Right atrium auricular region (tissue), 2 donors: Measurements from ENCODE around the gene ITGA1. TPM values are rescaled to one million over a fixed set of nuclear protein-coding genes. Genes with fewer than 3 reads are reported as not detected.
A peak's percentile ranks its signal among the peaks of the same experiment; 100 is the strongest.

Experiments used
- DNase-seq: peaks from one replicate; pipeline ENCODE4 v3.0.0-alpha.2; 2019; ENCODE audit warnings: low spot score
- H3K27ac ChIP-seq, 2 donors: fragments of 200-600 bp; sonication (generic); 1 replicate in 1 of 2; 2 replicates in 1 of 2; pipeline ENCODE4 v1.5.1; 2016 to 2019
- H3K27me3 ChIP-seq, 2 donors: fragments of 200-600 bp; sonication (generic); one replicate each; pipeline versions ENCODE4 v1.5.1 to v1.6.0; 2017 to 2019
- H3K36me3 ChIP-seq: fragments of 200-600 bp; sonication (generic); one replicate; pipeline ENCODE4 v1.5.1; 2016
- H3K4me1 ChIP-seq, 2 donors: fragments of 200-600 bp; sonication (generic); one replicate each; pipeline versions ENCODE4 v1.5.1 to v1.6.0; 2017 to 2019
- H3K4me3 ChIP-seq, 2 donors: fragments of 200-600 bp; sonication (generic); 1 replicate in 1 of 2; 2 replicates in 1 of 2; pipeline ENCODE4 v1.5.1; 2017 to 2019; ENCODE audit warnings: mild to moderate bottlenecking in 1 of 2, moderate library complexity in 1 of 2
- H3K9me3 ChIP-seq, 2 donors: fragments of 200-600 bp; sonication (generic); one replicate each; pipeline ENCODE4 v1.5.1; 2019
- total RNA-seq, 2 donors: library from RNA; depleted of rRNA; stranded (reverse); fragments of >200 nt; gene quantifications; one replicate each; pipeline ENCODE4 v1.1.0, GENCODE V29; 2016
- TF ChIP-seq, protein P1 (sequence below), 2 donors: fragments of 200-600 bp; sonication (generic); IDR thresholded peaks; one replicate each; pipeline ENCODE4 v1.5.1; 2019; ENCODE audit warnings: antibody characterized with exemption in 2 of 2

ITGA1 gene
- total RNA-seq, 2 donors from 2014 or later = 13.2 to 26.8 TPM

DNA sequence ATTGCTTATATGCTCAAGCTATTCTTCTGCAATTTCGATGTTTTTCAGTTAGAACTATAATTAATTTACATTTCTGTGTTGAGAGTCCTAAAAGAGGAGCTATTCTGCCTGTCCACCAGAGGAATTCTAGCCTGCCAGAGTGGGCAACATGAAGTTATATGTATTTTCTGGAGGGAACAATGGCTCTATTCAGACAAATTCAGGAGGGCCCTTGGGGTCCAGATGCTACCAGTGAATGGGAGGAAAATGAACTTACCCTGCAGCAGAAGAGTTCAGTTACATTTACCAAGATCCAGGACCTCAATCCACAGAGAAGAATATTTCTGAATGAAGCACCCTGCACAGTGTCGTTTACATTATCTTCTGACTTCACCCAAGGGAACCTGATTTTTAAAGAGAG lies 80.7 kb downstream of the ITGA1 start:
- Histone ChIP-seq H3K27ac (no peak overlapping the region), H3K36me3 (no peaks in the 10 kb centered on the region), H3K9me3 (no peaks in the 10 kb centered on the region), H3K4me1 (peaks cover 0 to 19% of the 10 kb centered on the region in 2 donors), H3K27me3 (no peaks in the 10 kb centered on the region), H3K4me3 (no peak overlapping the region)
- no peak for DNase-seq
- TF ChIP-seq, protein P1, sequence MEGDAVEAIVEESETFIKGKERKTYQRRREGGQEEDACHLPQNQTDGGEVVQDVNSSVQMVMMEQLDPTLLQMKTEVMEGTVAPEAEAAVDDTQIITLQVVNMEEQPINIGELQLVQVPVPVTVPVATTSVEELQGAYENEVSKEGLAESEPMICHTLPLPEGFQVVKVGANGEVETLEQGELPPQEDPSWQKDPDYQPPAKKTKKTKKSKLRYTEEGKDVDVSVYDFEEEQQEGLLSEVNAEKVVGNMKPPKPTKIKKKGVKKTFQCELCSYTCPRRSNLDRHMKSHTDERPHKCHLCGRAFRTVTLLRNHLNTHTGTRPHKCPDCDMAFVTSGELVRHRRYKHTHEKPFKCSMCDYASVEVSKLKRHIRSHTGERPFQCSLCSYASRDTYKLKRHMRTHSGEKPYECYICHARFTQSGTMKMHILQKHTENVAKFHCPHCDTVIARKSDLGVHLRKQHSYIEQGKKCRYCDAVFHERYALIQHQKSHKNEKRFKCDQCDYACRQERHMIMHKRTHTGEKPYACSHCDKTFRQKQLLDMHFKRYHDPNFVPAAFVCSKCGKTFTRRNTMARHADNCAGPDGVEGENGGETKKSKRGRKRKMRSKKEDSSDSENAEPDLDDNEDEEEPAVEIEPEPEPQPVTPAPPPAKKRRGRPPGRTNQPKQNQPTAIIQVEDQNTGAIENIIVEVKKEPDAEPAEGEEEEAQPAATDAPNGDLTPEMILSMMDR (IDR thresholded peaks at IDR 0.05) = no peak

GRCh38 chr5:52869391-52869790 lies 81.7 kb downstream of the ITGA1 start:
- Histone ChIP-seq H3K4me3 (no peak overlapping the region), H3K9me3 (no peaks in the 10 kb centered on the region), H3K36me3 (no peaks in the 10 kb centered on the region), H3K27me3 (no peaks in the 10 kb centered on the region), H3K4me1 (peaks cover 0 to 9% of the 10 kb centered on the region in 2 donors), H3K27ac (no peak overlapping the region)
- DNase-seq = no peak
- TF ChIP-seq, protein P1 (IDR thresholded peaks at IDR 0.05) = no peak

DNA sequence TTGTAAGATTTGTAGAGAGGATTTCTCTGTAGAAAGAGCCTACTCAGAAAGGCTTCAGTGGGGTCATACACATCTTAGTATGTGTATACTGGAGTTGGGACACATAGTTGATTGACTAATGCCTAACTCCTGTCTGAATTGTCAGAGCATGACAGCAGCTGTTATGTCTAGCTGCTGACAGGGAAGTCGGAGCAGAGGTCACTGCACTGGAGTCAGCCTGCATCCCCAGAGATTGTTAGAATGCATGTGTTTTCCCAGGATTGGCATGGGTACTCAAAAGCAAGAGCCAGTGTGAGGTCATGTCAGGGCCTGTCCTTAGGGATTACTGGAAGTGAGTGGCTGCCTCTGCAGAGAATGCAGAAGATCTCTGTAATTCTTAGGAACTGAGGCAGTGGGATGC lies 82.7 kb downstream of the ITGA1 start:
- Histone ChIP-seq H3K4me3 (no peak overlapping the region), H3K4me1 (peaks cover 0 to 10% of the 10 kb centered on the region in 2 donors), H3K9me3 (no peaks in the 10 kb centered on the region), H3K27me3 (no peaks in the 10 kb centered on the region), H3K36me3 (no peaks in the 10 kb centered on the region), H3K27ac (peak overlapping the region in 1 of 2 donors; percentile 6)
- DNase-seq = no peak
- TF ChIP-seq, protein P1 (IDR thresholded peaks at IDR 0.05) = no peak

DNA sequence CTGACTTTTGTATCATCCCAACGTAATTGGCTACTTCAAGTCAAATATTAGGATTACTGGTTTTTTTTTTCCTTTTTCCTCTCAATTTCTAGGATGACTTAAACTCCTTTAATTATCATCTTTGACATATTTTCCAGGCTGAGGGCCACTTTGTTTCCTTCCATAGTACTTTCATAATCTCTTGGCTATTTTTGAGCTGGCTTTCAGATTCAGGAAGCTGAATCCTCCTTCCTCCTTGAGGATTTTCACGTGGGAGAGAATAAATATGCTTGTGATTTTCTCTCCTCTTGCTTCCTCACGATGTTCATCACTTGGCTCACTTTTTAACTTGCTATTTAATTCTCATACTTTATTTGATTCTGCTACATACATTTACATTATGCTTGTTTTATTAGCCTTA lies 88.1 kb downstream of the ITGA1 start:
- no peaks in the 10 kb centered on the region for H3K9me3 ChIP-seq
- H3K36me3 ChIP-seq = no peaks in the 10 kb centered on the region
- H3K4me3 ChIP-seq = no peak overlapping the region
- no peak for DNase-seq
- no peaks in the 10 kb centered on the region for H3K27me3 ChIP-seq
- peaks cover 0 to 9% of the 10 kb centered on the region in 2 donors for H3K4me1 ChIP-seq
- H3K27ac ChIP-seq = peak overlapping the region; percentile 32 to 58
- TF ChIP-seq, protein P1 (IDR thresholded peaks at IDR 0.05) = no peak

- Histone ChIP-seq H3K9me3 (no peaks in the 10 kb centered on the region), H3K27me3 (no peaks in the 10 kb centered on the region), H3K4me3 (no peak overlapping the region), H3K27ac (peak overlapping the region in 1 of 2 donors; percentile 32), H3K4me1 (peaks cover 0 to 9% of the 10 kb centered on the region in 2 donors), H3K36me3 (no peaks in the 10 kb centered on the region)
- no peak for DNase-seq
- TF ChIP-seq, protein P1 (IDR thresholded peaks at IDR 0.05) = no peak
Measured at GRCh38 chr5:52876456-52876855, 88.7 kb downstream of the ITGA1 start.

DNA sequence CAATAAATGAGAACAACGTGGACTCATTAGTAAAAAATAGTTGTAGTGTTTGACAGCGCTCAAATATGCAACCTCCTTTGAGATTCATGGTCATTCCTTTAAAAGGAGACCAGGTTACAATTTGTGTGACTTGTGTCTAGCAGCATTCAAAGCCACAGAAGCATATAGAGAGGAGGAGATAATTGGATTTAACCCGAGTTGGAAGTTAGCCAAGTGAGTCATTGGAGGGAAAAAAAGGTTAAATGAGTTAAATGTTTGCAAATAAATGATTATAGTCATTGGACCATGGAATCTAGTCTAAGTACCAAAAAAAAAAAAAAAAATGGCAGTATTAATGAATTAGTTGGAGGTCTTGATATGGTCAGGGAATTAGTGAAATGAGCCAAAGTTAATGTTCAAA lies 90.9 kb downstream of the ITGA1 start:
- H3K4me1 ChIP-seq = peaks cover 0 to 9% of the 10 kb centered on the region in 2 donors
- H3K4me3 ChIP-seq = no peak overlapping the region
- no peaks in the 10 kb centered on the region for H3K27me3 ChIP-seq
- H3K27ac ChIP-seq = no peak overlapping the region
- DNase-seq = no peak
- TF ChIP-seq, protein P1 (IDR thresholded peaks at IDR 0.05) = no peak
- H3K36me3 ChIP-seq = no peaks in the 10 kb centered on the region
- no peaks in the 10 kb centered on the region for H3K9me3 ChIP-seq
